GM13977 (cell line): Measurements from ENCODE around the gene TOR1AIP1.
A peak's percentile ranks its signal among the peaks of the same experiment; 100 is the strongest.

Source experiments
- DNase-seq: peaks from one replicate; pipeline ENCODE4 v3.0.0; 2012; ENCODE audit warnings: low spot score
- in situ Hi-C: fragments of 300-500 bp; cut with MboI; formaldehyde crosslinking; loops from one replicate; pipeline ENCODE4 v1.12.0; 2022; ENCODE audit warnings: low sequenced_read_pairs, low pct_unique_long_range_greater_than_20kb, mixed read lengths, inconsistent platforms; ENCODE audit not compliant: unreplicated experiment
- TF ChIP-seq, protein P1 (sequence below): IDR thresholded peaks from 2 replicates; pipeline ENCODE4 v1.5.1; 2012; ENCODE audit warnings: mild to moderate bottlenecking, control low read depth; ENCODE audit not compliant: insufficient read depth; ENCODE audit errors: extremely low read depth, missing control alignments

The TOR1AIP1 gene

DNA sequence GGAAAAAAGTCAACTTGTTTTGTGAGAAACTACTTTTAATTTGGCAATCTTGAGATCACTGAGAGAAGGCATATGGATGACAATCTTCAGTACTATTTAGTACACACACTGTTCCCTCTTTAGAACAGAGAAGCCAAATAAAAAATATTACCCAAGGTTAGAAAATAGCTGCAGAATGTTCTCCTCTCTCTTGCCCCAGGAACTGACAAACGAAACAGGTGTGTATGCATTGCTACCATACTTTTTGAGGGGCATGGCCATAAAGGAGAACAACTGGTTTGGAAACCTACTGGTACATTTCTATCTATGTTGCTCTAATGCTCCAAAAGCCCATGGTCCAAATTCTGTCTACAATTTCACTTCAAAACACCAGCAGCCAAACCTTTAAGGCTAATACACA is 10.1 kb upstream of the TOR1AIP1 start:
- TF ChIP-seq, protein P1, sequence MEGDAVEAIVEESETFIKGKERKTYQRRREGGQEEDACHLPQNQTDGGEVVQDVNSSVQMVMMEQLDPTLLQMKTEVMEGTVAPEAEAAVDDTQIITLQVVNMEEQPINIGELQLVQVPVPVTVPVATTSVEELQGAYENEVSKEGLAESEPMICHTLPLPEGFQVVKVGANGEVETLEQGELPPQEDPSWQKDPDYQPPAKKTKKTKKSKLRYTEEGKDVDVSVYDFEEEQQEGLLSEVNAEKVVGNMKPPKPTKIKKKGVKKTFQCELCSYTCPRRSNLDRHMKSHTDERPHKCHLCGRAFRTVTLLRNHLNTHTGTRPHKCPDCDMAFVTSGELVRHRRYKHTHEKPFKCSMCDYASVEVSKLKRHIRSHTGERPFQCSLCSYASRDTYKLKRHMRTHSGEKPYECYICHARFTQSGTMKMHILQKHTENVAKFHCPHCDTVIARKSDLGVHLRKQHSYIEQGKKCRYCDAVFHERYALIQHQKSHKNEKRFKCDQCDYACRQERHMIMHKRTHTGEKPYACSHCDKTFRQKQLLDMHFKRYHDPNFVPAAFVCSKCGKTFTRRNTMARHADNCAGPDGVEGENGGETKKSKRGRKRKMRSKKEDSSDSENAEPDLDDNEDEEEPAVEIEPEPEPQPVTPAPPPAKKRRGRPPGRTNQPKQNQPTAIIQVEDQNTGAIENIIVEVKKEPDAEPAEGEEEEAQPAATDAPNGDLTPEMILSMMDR: no peak
- DNase-seq: no peak
- in situ Hi-C loops: loop anchor here (10.0 to 25.0 kb wide), 2 partner anchors 190 to 293 kb away; no protein-coding TSS in a partner anchor

DNA sequence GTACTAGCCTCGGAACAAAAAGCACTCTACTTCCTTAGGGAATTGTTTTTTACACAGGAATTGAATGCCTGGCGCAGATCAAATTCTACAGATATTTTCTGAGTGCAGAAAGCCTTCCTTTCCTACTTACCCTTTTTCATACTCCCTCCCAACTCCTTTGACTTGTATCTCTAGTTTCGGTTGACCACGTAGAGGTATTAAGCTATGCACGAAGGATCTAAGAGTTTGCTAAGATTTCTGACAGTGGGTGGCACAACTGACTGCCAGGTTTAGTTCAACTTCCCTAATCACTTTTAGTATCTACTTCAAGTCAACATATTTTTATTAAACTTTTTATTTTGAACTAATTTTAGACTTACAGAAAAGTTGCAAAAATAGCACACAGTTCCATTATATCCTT is 9.5 kb upstream of the TOR1AIP1 start:
- DNase-seq: no peak
- TF ChIP-seq, protein P1: no peak
- in situ Hi-C loops: loop anchor here (10.0 to 25.0 kb wide), 2 partner anchors 190 to 292 kb away; no protein-coding TSS in a partner anchor

DNA sequence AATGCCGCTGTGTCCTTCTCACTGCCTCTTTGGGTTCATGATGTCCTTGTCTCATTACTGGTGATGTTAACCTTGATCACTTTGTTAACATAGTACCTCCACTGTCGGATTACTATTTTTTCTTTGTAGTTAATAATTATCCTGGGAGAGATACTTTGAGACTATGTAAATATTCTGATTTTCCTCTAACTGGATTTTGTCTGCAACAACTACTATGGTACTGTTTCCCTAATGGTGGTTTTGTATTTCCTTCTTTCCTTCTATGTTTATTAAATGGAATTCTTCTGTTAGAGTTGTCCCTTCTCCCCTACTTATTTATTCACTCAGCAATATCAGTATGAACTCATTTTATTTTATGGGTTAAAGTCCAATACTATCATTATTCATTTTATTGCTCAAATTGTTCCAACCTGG is 8.6 kb upstream of the TOR1AIP1 start:
- TF ChIP-seq, protein P1: no peak
- DNase-seq: no peak
- in situ Hi-C loops: loop anchor here (10.0 to 25.0 kb wide), 2 partner anchors 189 to 291 kb away; no protein-coding TSS in a partner anchor

DNA sequence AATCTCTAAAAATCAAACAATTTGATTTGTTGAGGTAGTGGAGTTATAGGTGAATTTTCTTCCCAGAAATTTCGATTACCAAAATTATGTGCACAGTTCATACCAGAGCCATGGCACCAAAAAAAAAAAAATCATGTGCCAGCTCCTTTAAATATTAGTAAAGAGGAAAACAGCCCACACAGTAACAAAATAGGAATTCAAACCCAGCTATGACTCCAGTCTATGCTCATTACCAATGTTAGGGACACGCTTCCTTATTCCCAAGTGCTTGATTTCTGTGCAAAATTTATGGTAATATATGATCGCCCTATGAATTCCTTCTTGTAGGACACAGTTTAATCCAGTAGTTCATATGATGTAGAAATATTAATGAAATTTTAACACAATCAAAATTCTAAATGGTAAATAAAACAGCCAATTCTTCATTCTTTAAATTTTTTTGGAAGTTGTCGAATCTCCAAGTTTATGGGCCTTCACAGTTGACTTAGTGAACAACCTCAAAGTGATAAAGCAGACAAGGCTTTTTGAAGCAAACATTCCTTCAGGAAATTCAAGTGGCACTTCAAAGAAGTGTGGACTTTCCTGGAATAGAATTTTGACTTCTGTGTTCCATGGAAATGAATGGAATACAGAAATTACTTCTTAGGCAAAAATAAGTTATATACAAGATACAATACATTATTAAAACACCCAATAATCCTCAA is 6.3 kb upstream of the TOR1AIP1 start:
- TF ChIP-seq, protein P1: no peak
- in situ Hi-C loops: loop anchor here (10.0 kb wide), 1 partner anchor 289 kb away; no protein-coding TSS in a partner anchor
- DNase-seq: no peak

DNA sequence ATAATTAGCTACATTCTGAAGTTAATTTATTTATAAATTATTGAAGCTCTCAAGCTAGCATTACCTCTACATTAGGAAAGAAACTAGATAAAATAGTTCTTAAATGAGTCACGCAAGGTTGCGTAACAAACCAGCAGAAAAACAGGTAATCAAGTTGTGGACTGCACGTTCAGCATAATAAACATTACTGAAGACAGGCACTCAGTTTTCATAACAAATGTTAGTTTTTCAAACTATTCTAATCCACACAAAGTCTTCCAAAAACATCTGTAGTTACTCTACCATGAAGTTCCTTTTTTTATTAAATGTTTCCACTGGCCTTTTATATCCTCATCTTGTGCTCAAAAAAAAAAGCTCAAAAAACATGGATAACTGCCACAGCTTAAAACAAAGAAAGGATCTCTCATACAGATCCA is 5.8 kb upstream of the TOR1AIP1 start:
- in situ Hi-C loops: loop anchor here (10.0 kb wide), 1 partner anchor 288 kb away; no protein-coding TSS in a partner anchor
- TF ChIP-seq, protein P1: no peak
- no peak for DNase-seq

DNA sequence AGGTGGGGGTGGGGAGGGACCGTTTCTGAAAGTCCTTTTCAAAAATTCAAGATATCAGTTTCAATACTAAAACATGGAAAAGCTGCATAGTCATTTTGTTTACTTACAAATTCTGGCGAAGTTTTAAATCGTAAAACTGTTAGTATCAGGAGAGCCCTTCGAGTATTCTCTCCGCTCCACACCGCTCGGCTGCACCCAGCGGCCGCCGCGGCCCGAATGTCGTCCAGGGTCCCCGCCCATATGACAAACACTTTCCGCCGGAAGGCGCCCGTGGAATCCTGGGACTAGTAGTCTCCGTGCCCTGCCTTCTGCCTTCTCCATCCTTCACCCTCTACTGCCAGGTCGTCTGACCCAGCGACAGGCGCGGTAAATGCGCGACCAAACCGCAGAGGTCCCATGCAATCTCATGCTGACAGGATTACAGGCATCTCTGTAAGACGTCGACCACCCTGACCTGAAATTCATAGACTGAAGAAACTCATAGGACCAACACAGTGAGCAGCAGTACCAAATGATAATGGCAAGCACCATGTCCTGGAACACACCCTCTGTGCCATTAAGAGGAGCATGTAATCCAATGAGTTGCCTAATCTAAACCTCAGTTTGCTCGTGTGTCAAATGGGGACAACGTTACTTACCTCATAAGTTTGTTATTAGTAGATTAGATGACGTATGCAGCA is 4.4 kb upstream of the TOR1AIP1 start, which contains the start of gene TOR1AIP2:
Gene TOR1AIP2, minus strand, starts transcription at position 218 of the 680 bp plus-strand sequence. CDS start 25,138 bp downstream, outside the sequence.
- in situ Hi-C loops: loop anchor here (10.0 kb wide), 1 partner anchor 287 kb away; no protein-coding TSS in a partner anchor
- DNase-seq: peak; percentile 79
- TF ChIP-seq, protein P1: no peak
